IMR-90 (cell line): Measurements from ENCODE around the gene GALNT17. TPM values are rescaled to one million over a fixed set of nuclear protein-coding genes. Genes with fewer than 3 reads are reported as not detected.

Source experiments
- ATAC-seq: fragments of 200-7000 bp; cut with Tn5 transposase; 2 replicates; pipeline ENCODE4 v1.9.1; 2020; ENCODE audit warnings: low read depth, mild to moderate bottlenecking, moderate library complexity
- BruUV-seq: library from RNA; stranded (reverse); fragments of 400-500 nt; replicated peaks from 2 replicates; lab custom pipeline; 2021; lab: Mats Ljungman, UMichigan
- CTCF ChIA-PET: fragments of 300-600 bp; formaldehyde crosslinking; extraction: SDS; loops from one replicate; lab custom pipeline; 2021; ENCODE audit warnings: antibody characterized with exemption; lab: Yijun Ruan, JAX
- POLR2A ChIA-PET: fragments of 300-600 bp; sonication (Branson Sonifier 250); formaldehyde crosslinking; loops from one replicate; lab custom pipeline; 2022; ENCODE audit warnings: antibody characterized with exemption; ENCODE audit not compliant: unreplicated experiment; lab: Charles Lee
- DNase-seq: peaks from one replicate; pipeline ENCODE4 v3.0.0; 2013
- H2AFZ ChIP-seq: replicated peaks from 2 replicates; pipeline ENCODE3; 2013; ENCODE audit warnings: low read length, mild to moderate bottlenecking; ENCODE audit not compliant: poor library complexity
- H2AK5ac ChIP-seq: 2 replicates; pipeline ENCODE4 v1.6.1; 2013; ENCODE audit warnings: low read depth, low read length, inconsistent platforms
- H2AK9ac ChIP-seq: replicated peaks from 2 replicates; pipeline ENCODE3; 2013; ENCODE audit warnings: mild to moderate bottlenecking, low read depth, low read length, moderate library complexity; ENCODE audit not compliant: poor library complexity
- H2BK120ac ChIP-seq: 2 replicates; pipeline ENCODE4 v1.6.1; 2013; ENCODE audit warnings: low read depth, low read length, inconsistent platforms
- H2BK15ac ChIP-seq: 3 replicates; pipeline ENCODE4 v1.6.1; 2013; ENCODE audit warnings: low read depth, low read length, inconsistent platforms
- H2BK20ac ChIP-seq: 2 replicates; pipeline ENCODE4 v1.6.1; 2013; ENCODE audit warnings: low read depth, mild to moderate bottlenecking, inconsistent platforms, low read length, moderate library complexity
- H2BK5ac ChIP-seq: 2 replicates; pipeline ENCODE4 v1.6.1; 2013; ENCODE audit warnings: mild to moderate bottlenecking, low read depth, low read length, inconsistent platforms; ENCODE audit not compliant: poor library complexity, severe bottlenecking
- H3K14ac ChIP-seq: replicated peaks from 2 replicates; pipeline ENCODE4 v1.6.1; 2013; ENCODE audit warnings: low read depth, low read length, inconsistent platforms
- H3K18ac ChIP-seq: 2 replicates; pipeline ENCODE4 v1.6.1; 2013; ENCODE audit warnings: low read depth, low read length, control low read depth
- H3K23ac ChIP-seq: 2 replicates; pipeline ENCODE4 v1.6.1; 2013; ENCODE audit warnings: low read depth, low read length, inconsistent platforms
- H3K27ac ChIP-seq: 2 replicates; pipeline ENCODE4 v1.5.1; 2013; ENCODE audit warnings: mild to moderate bottlenecking, control low read depth, low read length; ENCODE audit not compliant: insufficient read depth
- H3K27me3 ChIP-seq: 2 replicates; pipeline ENCODE4 v1.6.1; 2013; ENCODE audit warnings: low read length; ENCODE audit not compliant: control insufficient read depth, insufficient read depth
- H3K36me3 ChIP-seq: 2 replicates; pipeline ENCODE4 v1.6.1; 2013; ENCODE audit warnings: low read length, mixed read lengths; ENCODE audit not compliant: control insufficient read depth, insufficient read depth
- H3K4ac ChIP-seq: 2 replicates; pipeline ENCODE4 v1.6.1; 2013; ENCODE audit warnings: low read depth, low read length, inconsistent platforms
- H3K4me1 ChIP-seq: 2 replicates; pipeline ENCODE4 v1.6.1; 2013; ENCODE audit warnings: low read length, mixed read lengths; ENCODE audit not compliant: control insufficient read depth, insufficient read depth
- H3K4me2 ChIP-seq: 2 replicates; pipeline ENCODE4 v1.6.1; 2013; ENCODE audit warnings: low read depth, mild to moderate bottlenecking, control low read depth, low read length, moderate library complexity
- H3K4me3 ChIP-seq: 2 replicates; pipeline ENCODE4 v1.5.1; 2013; ENCODE audit warnings: low read depth, mild to moderate bottlenecking, control low read depth, low read length, moderate library complexity; ENCODE audit not compliant: insufficient read depth
- H3K56ac ChIP-seq: 2 replicates; pipeline ENCODE4 v1.6.1; 2013; ENCODE audit warnings: low read length, inconsistent platforms; ENCODE audit not compliant: insufficient read depth; ENCODE audit errors: extremely low read depth
- H3K79me1 ChIP-seq, 2 experiments: 2 replicates each; pipeline ENCODE4 v1.6.1; 2013; ENCODE audit warnings: low read length in 2 of 2, inconsistent platforms in 1 of 2, low read depth in 1 of 2
- H3K9ac ChIP-seq: 2 replicates; pipeline ENCODE4 v1.6.1; 2013; ENCODE audit warnings: low read depth, low read length, control low read depth
- H3K9me1 ChIP-seq: 2 replicates; pipeline ENCODE4 v1.6.1; 2013; ENCODE audit warnings: low read length, inconsistent platforms; ENCODE audit not compliant: insufficient read depth
- H3K9me3 ChIP-seq: 2 replicates; pipeline ENCODE4 v1.6.1; 2013; ENCODE audit warnings: low read length; ENCODE audit not compliant: control insufficient read depth, insufficient read depth
- H4K20me1 ChIP-seq: 2 replicates; pipeline ENCODE4 v1.6.1; 2013; ENCODE audit warnings: low read length, inconsistent platforms; ENCODE audit not compliant: insufficient read depth
- H4K5ac ChIP-seq: 2 replicates; pipeline ENCODE4 v1.6.1; 2013; ENCODE audit warnings: mild to moderate bottlenecking, low read depth, low read length, control low read depth
- H4K8ac ChIP-seq, 2 experiments: 2 replicates each; pipeline ENCODE4 v1.6.1; 2013; ENCODE audit warnings: low read depth in 2 of 2, low read length in 2 of 2, control low read depth in 1 of 2, inconsistent platforms in 1 of 2
- H4K91ac ChIP-seq: 2 replicates; pipeline ENCODE4 v1.6.1; 2013; ENCODE audit warnings: low read depth, low read length, inconsistent platforms; ENCODE audit not compliant: insufficient read depth
- FOS ChIP-seq: fragments of 150-350 bp; IDR thresholded peaks from 2 replicates; pipeline ENCODE4 v1.6.1; 2016; ENCODE audit warnings: low read depth, low read length
- MAZ ChIP-seq: IDR thresholded peaks from 2 replicates; pipeline ENCODE4 v1.6.1; 2012; ENCODE audit warnings: low read depth, mild to moderate bottlenecking, low read length, improper control_type of control experiment, moderate library complexity, borderline replicate concordance
- MXI1 ChIP-seq: IDR thresholded peaks from 2 replicates; pipeline ENCODE4 v1.6.1; 2012; ENCODE audit warnings: low read depth, mild to moderate bottlenecking, low read length, moderate library complexity, borderline replicate concordance
- RAD21 ChIP-seq: IDR thresholded peaks from 2 replicates; pipeline ENCODE4 v1.6.1; 2012; ENCODE audit warnings: low read length, improper control_type of control experiment
- RFX5 ChIP-seq: IDR thresholded peaks from 2 replicates; pipeline ENCODE4 v1.8.0; 2012; ENCODE audit warnings: low read depth, mild to moderate bottlenecking, low read length, moderate library complexity
- WGBS, 2 experiments: methylation state at CpG; one replicate each; pipeline versions ENCODE4 v1.1.5 to v1.1.7; 2013; ENCODE audit warnings: missing lambda C conversion rate in 2 of 2; ENCODE audit not compliant: insufficient read length in 1 of 2; ENCODE audit errors: extremely low coverage in 2 of 2; 5-methylcytosine and 5-hydroxymethylcytosine counted together
- dilution Hi-C: fragments of 300-500 bp; cut with HindIII; formaldehyde crosslinking; loops from one replicate; pipeline ENCODE4 v1.14.3; 2018; ENCODE audit warnings: low sequenced_read_pairs; ENCODE audit not compliant: unreplicated experiment
- in situ Hi-C: fragments of 300-500 bp; cut with MboI; formaldehyde crosslinking; loops from 3 replicates; pipeline ENCODE4 v1.14.3; 2019; ENCODE audit warnings: low sequenced_read_pairs, inconsistent platforms, mixed read lengths
- intact Hi-C: fragments of 100-400 bp; cut with micrococcal nuclease; formaldehyde crosslinking; loops from 2 replicates; pipeline ENCODE4 v1.10.0; 2022
- polyA plus RNA-seq, 3 experiments: library from polyadenylated mRNA; depleted of rRNA; stranded (reverse); fragments of >200 nt; gene quantifications; 2 replicates each; pipeline ENCODE4 v1.2.3, GENCODE V29; 2012; ENCODE audit warnings: low replicate concordance in 1 of 3
- total RNA-seq: library from RNA; depleted of rRNA; stranded (reverse); fragments of >200 nt; gene quantifications from 2 replicates; pipeline ENCODE4 v1.2.3, GENCODE V29; 2012

Gene GALNT17
- total and polyA plus RNA-seq, 2 of the 4 experiments (the other 2 are of a cell fraction), result not detected

DNA sequence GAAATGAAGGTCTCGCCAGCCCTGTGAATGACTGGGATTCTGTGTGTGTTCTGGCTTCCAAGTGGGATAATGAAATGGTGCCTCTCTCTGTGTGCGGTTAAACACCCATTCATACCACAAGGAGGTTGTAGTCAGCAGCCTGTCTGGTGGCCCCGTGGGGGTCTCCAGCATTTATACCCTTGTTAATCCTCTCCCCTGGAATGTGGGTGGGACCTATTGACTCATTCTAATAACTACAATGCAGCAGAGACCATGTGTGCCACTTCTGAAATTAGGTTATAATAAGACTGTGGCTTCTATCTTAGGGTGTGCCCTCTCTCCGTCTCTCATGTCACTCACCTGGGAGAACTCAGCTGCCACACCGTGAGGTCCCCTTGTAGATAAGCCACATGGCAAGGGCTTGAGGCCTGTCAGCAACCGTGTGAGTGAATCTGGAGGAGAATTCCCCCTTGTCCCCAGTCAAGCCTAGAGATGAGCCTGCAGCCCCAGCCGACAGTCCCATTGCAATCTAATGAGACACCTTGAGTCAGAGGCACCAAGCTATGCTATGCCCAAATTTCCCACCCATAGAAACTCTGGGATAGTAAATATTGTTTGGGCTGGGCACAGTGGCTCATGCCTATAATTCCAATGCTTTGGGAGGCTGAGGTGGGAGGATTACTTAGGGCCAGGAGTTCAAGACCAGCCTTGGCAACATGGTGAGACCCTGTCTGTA, 106.8 kb downstream of the GALNT17 start:
- H3K4me3 ChIP-seq, result no peak overlapping the region
- H2AK5ac ChIP-seq, result no peak overlapping the region
- DNase-seq (no peak), ATAC-seq (no peak)
- H2AFZ ChIP-seq, result no peak overlapping the region
- dilution Hi-C loops, result no loop called here
- H3K27me3 ChIP-seq, result no peaks in the 10 kb centered on the region
- no CpG with 5 or more reads among the region's 7 CpGs for WGBS, 2 experiments
- no peak overlapping the region for H2BK120ac ChIP-seq
- no peak overlapping the region for H3K9ac ChIP-seq
- H4K8ac ChIP-seq, result no peak overlapping the region
- H3K4ac ChIP-seq, result no peak overlapping the region
- in situ Hi-C loops, result no loop called here
- no peak overlapping the region for H3K18ac ChIP-seq
- H4K5ac ChIP-seq, result no peak overlapping the region
- no peaks in the 10 kb centered on the region for H4K20me1 ChIP-seq
- no peak overlapping the region for H3K27ac ChIP-seq
- no peaks in the 10 kb centered on the region for H3K9me1 ChIP-seq
- H3K9me3 ChIP-seq, result peaks cover 21% of the 10 kb centered on the region
- H2BK15ac ChIP-seq, result no peak overlapping the region
- no peak overlapping the region for H3K4me2 ChIP-seq
- no peaks in the 10 kb centered on the region for H3K79me1 ChIP-seq
- no peaks in the 10 kb centered on the region for H3K4me1 ChIP-seq
- no TSS peak for BruUV-seq
- H3K56ac ChIP-seq, result no peak overlapping the region
- TF ChIP-seq RFX5, result no peak
- no peak for TF ChIP-seq RAD21
- no peak for TF ChIP-seq FOS
- TF ChIP-seq MXI1, result no peak
- no peak for TF ChIP-seq MAZ
- ChIA-PET CTCF (no interaction called here), POLR2A (no interaction called here)
- no peak overlapping the region for H2AK9ac ChIP-seq
- no peak overlapping the region for H3K23ac ChIP-seq
- no peak overlapping the region for H2BK20ac ChIP-seq
- no peak overlapping the region for H4K91ac ChIP-seq
- H3K14ac ChIP-seq, result no peak overlapping the region
- H2BK5ac ChIP-seq, result no peak overlapping the region
- intact Hi-C loops, result no loop called here
- H3K36me3 ChIP-seq, result no peaks in the 10 kb centered on the region
